Ishikawa (cell line): ENCODE data around the gene COPB1.
A peak's percentile ranks its signal among the peaks of the same experiment; 100 is the strongest.

Source experiments
- CREB1 ChIP-seq: IDR thresholded peaks from 2 replicates; pipeline ENCODE4 v1.6.1; 2012; ENCODE audit warnings: low read depth
- EP300 ChIP-seq: IDR thresholded peaks from 2 replicates; pipeline ENCODE4 v1.6.1; 2012; ENCODE audit warnings: borderline replicate concordance
- RAD21 ChIP-seq: IDR thresholded peaks from 2 replicates; pipeline ENCODE4 v1.6.1; 2012; ENCODE audit warnings: low read depth
- TAF1 ChIP-seq: IDR thresholded peaks from 2 replicates; pipeline ENCODE4 v1.6.1; 2012; ENCODE audit warnings: low read depth, mild to moderate bottlenecking
- TF ChIP-seq, protein P1 (sequence below): IDR thresholded peaks from 2 replicates; pipeline ENCODE4 v1.6.1; 2012; ENCODE audit warnings: low read depth, mild to moderate bottlenecking

DNA sequence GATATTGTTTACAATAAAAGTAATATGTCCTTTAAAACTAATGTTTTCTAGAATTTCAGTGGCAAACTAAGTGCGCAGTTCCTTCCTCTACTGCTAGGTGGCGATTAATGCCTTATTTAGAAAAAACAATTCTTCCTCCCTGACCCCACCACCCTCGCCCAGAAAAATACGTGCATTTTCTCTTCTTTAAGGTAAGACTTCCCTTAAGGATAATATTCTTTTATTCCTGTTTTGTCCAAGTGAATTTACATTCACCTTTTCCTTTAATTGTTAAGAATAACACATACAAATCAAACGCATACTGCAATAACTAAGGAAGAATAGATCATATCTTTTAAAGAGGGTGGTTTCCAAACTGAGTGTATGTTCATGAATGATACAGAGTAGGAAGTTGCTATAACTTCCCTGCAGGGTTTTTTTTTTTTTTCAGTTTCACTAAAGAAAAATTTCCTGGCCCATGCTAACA lies 37.6 kb upstream of the COPB1 start:
- TF ChIP-seq, protein P1, sequence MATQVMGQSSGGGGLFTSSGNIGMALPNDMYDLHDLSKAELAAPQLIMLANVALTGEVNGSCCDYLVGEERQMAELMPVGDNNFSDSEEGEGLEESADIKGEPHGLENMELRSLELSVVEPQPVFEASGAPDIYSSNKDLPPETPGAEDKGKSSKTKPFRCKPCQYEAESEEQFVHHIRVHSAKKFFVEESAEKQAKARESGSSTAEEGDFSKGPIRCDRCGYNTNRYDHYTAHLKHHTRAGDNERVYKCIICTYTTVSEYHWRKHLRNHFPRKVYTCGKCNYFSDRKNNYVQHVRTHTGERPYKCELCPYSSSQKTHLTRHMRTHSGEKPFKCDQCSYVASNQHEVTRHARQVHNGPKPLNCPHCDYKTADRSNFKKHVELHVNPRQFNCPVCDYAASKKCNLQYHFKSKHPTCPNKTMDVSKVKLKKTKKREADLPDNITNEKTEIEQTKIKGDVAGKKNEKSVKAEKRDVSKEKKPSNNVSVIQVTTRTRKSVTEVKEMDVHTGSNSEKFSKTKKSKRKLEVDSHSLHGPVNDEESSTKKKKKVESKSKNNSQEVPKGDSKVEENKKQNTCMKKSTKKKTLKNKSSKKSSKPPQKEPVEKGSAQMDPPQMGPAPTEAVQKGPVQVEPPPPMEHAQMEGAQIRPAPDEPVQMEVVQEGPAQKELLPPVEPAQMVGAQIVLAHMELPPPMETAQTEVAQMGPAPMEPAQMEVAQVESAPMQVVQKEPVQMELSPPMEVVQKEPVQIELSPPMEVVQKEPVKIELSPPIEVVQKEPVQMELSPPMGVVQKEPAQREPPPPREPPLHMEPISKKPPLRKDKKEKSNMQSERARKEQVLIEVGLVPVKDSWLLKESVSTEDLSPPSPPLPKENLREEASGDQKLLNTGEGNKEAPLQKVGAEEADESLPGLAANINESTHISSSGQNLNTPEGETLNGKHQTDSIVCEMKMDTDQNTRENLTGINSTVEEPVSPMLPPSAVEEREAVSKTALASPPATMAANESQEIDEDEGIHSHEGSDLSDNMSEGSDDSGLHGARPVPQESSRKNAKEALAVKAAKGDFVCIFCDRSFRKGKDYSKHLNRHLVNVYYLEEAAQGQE = no peak
- TF ChIP-seq CREB1 (no peak), TAF1 (no peak), EP300 (no peak), RAD21 (peak; percentile 83)
